ENCODE measurements around the gene NR3C1.

DNA sequence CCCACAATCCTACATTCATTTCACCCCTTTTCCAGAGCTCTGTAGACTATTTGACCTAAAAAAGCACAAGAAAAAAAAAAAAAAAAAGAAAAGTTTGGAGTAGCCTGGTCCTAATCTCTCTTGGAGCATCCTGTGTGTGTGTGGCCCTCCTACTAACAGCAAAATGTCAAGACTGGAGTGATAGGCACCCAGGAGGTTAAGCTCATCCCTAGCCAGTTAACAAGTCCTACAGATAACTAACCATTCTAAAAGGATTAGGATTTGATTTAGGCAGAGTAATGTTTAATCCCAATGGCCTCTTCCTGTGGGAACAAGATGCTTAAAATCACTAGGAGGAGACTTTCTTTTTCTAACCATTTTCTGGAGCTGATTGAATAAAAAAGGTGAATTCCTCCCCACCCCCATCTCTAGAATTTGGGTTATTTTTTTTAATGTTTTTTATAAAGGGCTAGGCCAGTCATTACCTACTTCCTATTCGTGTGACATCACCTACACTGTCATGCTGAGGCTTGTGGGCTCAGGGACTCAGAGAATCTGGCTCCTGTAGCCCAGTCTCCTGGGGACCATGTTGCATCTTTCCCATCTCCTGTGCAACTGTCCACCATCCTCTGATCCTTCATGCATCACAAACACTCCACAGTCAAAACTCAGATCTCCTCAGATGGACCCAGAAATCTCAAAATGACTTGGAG is 43.2 kb upstream of the NR3C1 start:
- no peak for TF ChIP-seq CEBPB (IDR thresholded peaks at IDR 0.05; ENCODE audit: low read depth)
- TF ChIP-seq POLR2A (IDR thresholded peaks at IDR 0.05; ENCODE audit: borderline replicate concordance, extremely low read depth, insufficient read depth, insufficient read length), result no peak
- no peak for TF ChIP-seq EZH2 (IDR thresholded peaks at IDR 0.05)
- TF ChIP-seq, protein P1, sequence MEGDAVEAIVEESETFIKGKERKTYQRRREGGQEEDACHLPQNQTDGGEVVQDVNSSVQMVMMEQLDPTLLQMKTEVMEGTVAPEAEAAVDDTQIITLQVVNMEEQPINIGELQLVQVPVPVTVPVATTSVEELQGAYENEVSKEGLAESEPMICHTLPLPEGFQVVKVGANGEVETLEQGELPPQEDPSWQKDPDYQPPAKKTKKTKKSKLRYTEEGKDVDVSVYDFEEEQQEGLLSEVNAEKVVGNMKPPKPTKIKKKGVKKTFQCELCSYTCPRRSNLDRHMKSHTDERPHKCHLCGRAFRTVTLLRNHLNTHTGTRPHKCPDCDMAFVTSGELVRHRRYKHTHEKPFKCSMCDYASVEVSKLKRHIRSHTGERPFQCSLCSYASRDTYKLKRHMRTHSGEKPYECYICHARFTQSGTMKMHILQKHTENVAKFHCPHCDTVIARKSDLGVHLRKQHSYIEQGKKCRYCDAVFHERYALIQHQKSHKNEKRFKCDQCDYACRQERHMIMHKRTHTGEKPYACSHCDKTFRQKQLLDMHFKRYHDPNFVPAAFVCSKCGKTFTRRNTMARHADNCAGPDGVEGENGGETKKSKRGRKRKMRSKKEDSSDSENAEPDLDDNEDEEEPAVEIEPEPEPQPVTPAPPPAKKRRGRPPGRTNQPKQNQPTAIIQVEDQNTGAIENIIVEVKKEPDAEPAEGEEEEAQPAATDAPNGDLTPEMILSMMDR (IDR thresholded peaks at IDR 0.05 in 2 of 3, conservative IDR thresholded peaks at IDR 0.05 in 1 of 3; ENCODE audit: borderline replicate concordance in 1 of 3, insufficient read depth in 1 of 3, low read depth in 2 of 3, low read length in 2 of 3), result no peak
- TF ChIP-seq POLR2AphosphoS5 (IDR thresholded peaks at IDR 0.05; ENCODE audit: low read depth, low read length), result no peak
- TF ChIP-seq RAD21 (IDR thresholded peaks at IDR 0.05; ENCODE audit: low read depth), result no peak

Data from HCT116 (cell line).